HepG2 (cell line): Measurements from ENCODE around the gene HTRA2. TPM values are rescaled to one million over a fixed set of nuclear protein-coding genes. Genes with fewer than 3 reads are reported as not detected.

Experiments used
- ATAC-seq: fragments of 200-7000 bp; cut with Tn5 transposase; 3 replicates; pipeline ENCODE4 v1.9.1; 2020; ENCODE audit warnings: mild to moderate bottlenecking, moderate library complexity
- BruUV-seq: library from RNA; stranded (reverse); fragments of 400-500 nt; replicated peaks from 2 replicates; lab custom pipeline; 2021; lab: Mats Ljungman, UMichigan
- CTCF ChIA-PET: fragments of 300-600 bp; formaldehyde crosslinking; extraction: SDS; loops from one replicate; lab custom pipeline; 2021; ENCODE audit warnings: low total read pairs, inconsistent platforms, low intra/inter-chr PET ratio; lab: Yijun Ruan, JAX
- POLR2A ChIA-PET: fragments of 350-600 bp; sonication (Branson Sonifier 250); formaldehyde crosslinking; loops from one replicate; lab custom pipeline; 2020; ENCODE audit warnings: antibody characterized with exemption, inconsistent platforms; lab: Yijun Ruan, JAX
- DNase-seq: peaks from one replicate; pipeline ENCODE4 v3.0.0-alpha.2; 2015; ENCODE audit warnings: low spot score
- FAIRE-seq: peaks from 3 replicates; lab custom pipeline; 2011; peaks lifted over from hg19 to GRCh38; lab: Jason Lieb, UNC
- H2AFZ ChIP-seq: one replicate; pipeline ENCODE4 v1.6.1; 2011; ENCODE audit warnings: low read length, inconsistent platforms
- H3K27ac ChIP-seq: fragments of 300-600 bp; 3 replicates; pipeline ENCODE4 v1.8.0; 2011; ENCODE audit warnings: mixed run types, mild to moderate bottlenecking, mixed read lengths, low read length, inconsistent platforms; ENCODE audit not compliant: insufficient read depth; ENCODE audit errors: extremely low read length
- H3K27me3 ChIP-seq, 2 experiments: fragments of 200-600 bp in 1 of 2; 2 replicates in 1 of 2; 3 replicates in 1 of 2; pipeline versions ENCODE4 v1.6.0 to v1.8.0; 2011; ENCODE audit warnings: low read length in 2 of 2, mild to moderate bottlenecking in 2 of 2, moderate library complexity in 2 of 2, inconsistent platforms in 1 of 2; ENCODE audit not compliant: insufficient read depth in 2 of 2, control insufficient read depth in 1 of 2
- H3K36me3 ChIP-seq, 2 experiments: fragments of 200-600 bp in 1 of 2; replicated peaks in 1 of 2; 2 replicates in 1 of 2; 3 replicates in 1 of 2; pipeline versions ENCODE4 v1.5.1 to v1.8.0; 2011; ENCODE audit warnings: low read length in 2 of 2, inconsistent platforms in 1 of 2; ENCODE audit not compliant: insufficient read depth in 2 of 2, control insufficient read depth in 1 of 2
- H3K4me1 ChIP-seq: 2 replicates; pipeline ENCODE4 v1.5.1; 2012; ENCODE audit warnings: low read length, inconsistent platforms; ENCODE audit not compliant: insufficient read depth
- H3K4me2 ChIP-seq: 2 replicates; pipeline ENCODE4 v1.6.0; 2011; ENCODE audit warnings: low read depth, low read length, inconsistent platforms
- H3K4me3 ChIP-seq, 3 experiments: fragments of 200-600 bp in 1 of 3; sonication (generic), shearing (Covaris generic) in 1 of 3; replicated peaks in 1 of 3; 2 replicates each; pipeline ENCODE4 v1.5.1; 2011 to 2016; ENCODE audit warnings: low read length in 3 of 3, inconsistent platforms in 2 of 3, low read depth in 2 of 3, mild to moderate bottlenecking in 2 of 3, control low read depth in 1 of 3, mixed read lengths in 1 of 3; ENCODE audit not compliant: insufficient read depth in 1 of 3
- H3K79me2 ChIP-seq: one replicate; pipeline ENCODE4 v1.6.1; 2011; ENCODE audit warnings: low read length, inconsistent platforms; ENCODE audit not compliant: insufficient read depth
- H3K9ac ChIP-seq: 2 replicates; pipeline ENCODE4 v1.6.0; 2011; ENCODE audit warnings: mild to moderate bottlenecking, low read depth, low read length, inconsistent platforms; ENCODE audit not compliant: insufficient read depth
- H3K9me3 ChIP-seq: 2 replicates; pipeline ENCODE4 v1.5.1; 2012; ENCODE audit warnings: mild to moderate bottlenecking, low read length
- H4K20me1 ChIP-seq: 2 replicates; pipeline ENCODE4 v1.6.0; 2011; ENCODE audit warnings: inconsistent platforms, mild to moderate bottlenecking, low read length, moderate library complexity; ENCODE audit not compliant: insufficient read depth
- GABPA ChIP-seq, 2 experiments: IDR thresholded peaks; 2 replicates each; pipeline ENCODE4 v1.6.1; 2011 to 2016; ENCODE audit warnings: low read depth in 2 of 2, low read length in 1 of 2, missing biosample characterization in 1 of 2, missing genetic modification characterization in 1 of 2
- GTF2F1 ChIP-seq: fragments of 150-350 bp; IDR thresholded peaks from 2 replicates; pipeline ENCODE4 v1.6.1; 2014; ENCODE audit warnings: low read length
- IKZF4 ChIP-seq: sonication (generic); formaldehyde crosslinking; IDR thresholded peaks from 2 replicates; pipeline ENCODE4 v1.5.1; 2020; ENCODE audit warnings: borderline replicate concordance, mild to moderate bottlenecking, low read depth, missing genetic modification reagents; ENCODE audit errors: not compliant biosample characterization
- KLF9 ChIP-seq: IDR thresholded peaks from 2 replicates; pipeline ENCODE4 v1.6.1; 2016; ENCODE audit warnings: low read depth
- MAF1 ChIP-seq: sonication (generic); formaldehyde crosslinking; IDR thresholded peaks from 2 replicates; pipeline ENCODE4 v1.5.0; 2020; ENCODE audit warnings: missing genetic modification reagents, borderline replicate concordance
- NFE2L1 ChIP-seq: sonication (generic); formaldehyde crosslinking; IDR thresholded peaks from 2 replicates; pipeline ENCODE4 v1.4.0; 2020; ENCODE audit warnings: missing genetic modification reagents, mild to moderate bottlenecking, borderline replicate concordance
- SAP130 ChIP-seq: IDR thresholded peaks from 2 replicates; pipeline ENCODE4 v1.6.1; 2016; ENCODE audit warnings: low read depth
- TOPORS ChIP-seq: sonication (generic); formaldehyde crosslinking; IDR thresholded peaks from 2 replicates; pipeline ENCODE4 v1.8.0; 2023; ENCODE audit warnings: mild to moderate bottlenecking, missing genetic modification reagents
- ZMYM2 ChIP-seq: sonication (generic); formaldehyde crosslinking; IDR thresholded peaks from 2 replicates; pipeline ENCODE4 v1.8.0; 2022; ENCODE audit warnings: mild to moderate bottlenecking, missing genetic modification reagents
- ZNF350 ChIP-seq: sonication (generic); formaldehyde crosslinking; IDR thresholded peaks from 2 replicates; pipeline ENCODE4 v1.4.0; 2020; ENCODE audit warnings: mild to moderate bottlenecking, low read depth, missing genetic modification reagents, borderline replicate concordance
- ZNF383 ChIP-seq: sonication (generic); formaldehyde crosslinking; IDR thresholded peaks from 2 replicates; pipeline ENCODE4 v1.4.0; 2020; ENCODE audit warnings: missing genetic modification reagents, mild to moderate bottlenecking, borderline replicate concordance
- ZNF7 ChIP-seq: IDR thresholded peaks from 2 replicates; pipeline ENCODE4 v1.6.1; 2016; ENCODE audit warnings: missing biosample characterization, missing genetic modification reagents
- ZNF724P ChIP-seq: sonication (generic); formaldehyde crosslinking; IDR thresholded peaks from 2 replicates; pipeline ENCODE4 v1.8.0; 2022; ENCODE audit warnings: missing genetic modification reagents, borderline replicate concordance
- ZNF780A ChIP-seq: sonication (generic); formaldehyde crosslinking; IDR thresholded peaks from 2 replicates; pipeline ENCODE4 v1.8.0; 2022; ENCODE audit warnings: mild to moderate bottlenecking, missing genetic modification reagents, moderate library complexity
- ZSCAN25 ChIP-seq: sonication (generic); formaldehyde crosslinking; IDR thresholded peaks from 2 replicates; pipeline ENCODE4 v1.8.0; 2022; ENCODE audit warnings: mild to moderate bottlenecking, missing genetic modification reagents
- WGBS: methylation state at CpG from one replicate; pipeline ENCODE4 v1.1.6; 2017; ENCODE audit warnings: low lambda C conversion rate; 5-methylcytosine and 5-hydroxymethylcytosine counted together
- in situ Hi-C: cut with HindIII; loops from 2 replicates; pipeline ENCODE4 v1.10.0; 2017; ENCODE audit warnings: low pct_unique_long_range_greater_than_20kb; ENCODE audit not compliant: extremely low pct_ligation_motif_present
- intact Hi-C: fragments of 100-400 bp; cut with micrococcal nuclease; formaldehyde crosslinking; loops from one replicate; pipeline ENCODE4 v1.10.0; 2022; ENCODE audit not compliant: unreplicated experiment
- polyA plus RNA-seq, 8 experiments: library from polyadenylated mRNA; depleted of rRNA in 3 of 8; stranded (reverse) in 7 of 8; unstranded in 1 of 8; fragments of >200 nt; fragmentation: Illumina TruSeq in 4 of 8; extraction: Trizol in 4 of 8; gene quantifications; 2 replicates each; pipeline versions ENCODE4 v1.2.1 to v1.2.3, GENCODE V29; 2011 to 2016; ENCODE audit warnings: low read depth in 4 of 8, missing spikeins in 1 of 8, mixed read lengths in 1 of 8; ENCODE audit not compliant: insufficient read depth in 1 of 8
- total RNA-seq, 5 experiments: library from RNA; depleted of rRNA; stranded (reverse); fragments of >200 nt; fragmentation: Illumina TruSeq; extraction: Trizol; gene quantifications; 2 replicates each; pipeline ENCODE4 v1.2.3, GENCODE V29; 2016; ENCODE audit warnings: low read depth in 1 of 5
- TF ChIP-seq, protein P1 (sequence below): sonication (generic); formaldehyde crosslinking; IDR thresholded peaks from 2 replicates; pipeline ENCODE4 v1.9.0; 2021; ENCODE audit warnings: missing genetic modification reagents, borderline replicate concordance
- TF ChIP-seq, protein P2 (sequence below): sonication (generic); formaldehyde crosslinking; IDR thresholded peaks from 2 replicates; pipeline ENCODE4 v1.5.0; 2020; ENCODE audit warnings: mild to moderate bottlenecking, missing genetic modification reagents

Gene HTRA2
- total and polyA plus RNA-seq, 2 of the 13 experiments (the other 11 are each of a cell fraction or from before 2014, with no cell fraction given), result 47.7 to 50.3 TPM

GRCh38 chr2:74481961-74482800, 47.6 kb upstream of the HTRA2 start:
- no peaks in the 10 kb centered on the region; a peak in 1 of 5 replicates for H3K27me3 ChIP-seq
- peak overlapping the region; percentile 78 for H3K4me2 ChIP-seq
- peak overlapping the region; percentile 89 for H3K27ac ChIP-seq
- H3K79me2 ChIP-seq, result peaks cover 48% of the 10 kb centered on the region
- ChIA-PET CTCF (interaction anchor here (1.0 to 2.4 kb wide), 7 partner anchors 17 to 105 kb away, joined by 3 to 20 read pairs (median 10); partner anchors contain the start of genes AUP1, HTRA2, INO80B and MOGS), POLR2A (interaction anchor here (0.6 to 20.6 kb wide), 21 partner anchors 7 to 358 kb away, joined by 3 to 795 read pairs (median 13); partner anchors contain the start of genes AUP1, C2orf81, DQX1 and HTRA2)
- H4K20me1 ChIP-seq, result no peaks in the 10 kb centered on the region
- H3K9me3 ChIP-seq, result no peaks in the 10 kb centered on the region
- H3K9ac ChIP-seq, result peak overlapping the region; percentile 91
- H3K36me3 ChIP-seq, result peaks cover 2 to 14% of the 10 kb centered on the region in 2 experiments; a peak in 4 of 5 replicates
- H2AFZ ChIP-seq, result no peak overlapping the region
- BruUV-seq, result TSS peak; percentile 76
- no peak for DNase-seq
- WGBS, result 1% methylated on average over 49 of the region's 80 CpGs
- intact Hi-C loops, result no loop called here
- H3K4me3 ChIP-seq, result peak overlapping the region; percentile 82 to 87 (median 83)
- peaks cover 71% of the 10 kb centered on the region for H3K4me1 ChIP-seq
- ATAC-seq, result peak; percentile 57
- FAIRE-seq, result no peak
- in situ Hi-C loops, result loop anchor here (5.0 kb wide), 1 partner anchor 100 kb away; no protein-coding TSS in a partner anchor
- TF ChIP-seq ZNF780A (no peak), GABPA (IDR thresholded peaks at IDR 0.05; ENCODE audit: low read depth, low read length) (no peak), GABPA (CRISPR knock-in tag; IDR thresholded peaks at IDR 0.05; ENCODE audit: low read depth) (0 out of 2 replicates have a peak, but pooled peaks have one; percentile 34), NFE2L1 (CRISPR knock-in tag) (peak; percentile 70; the same call in 1 of the 2 replicates), ZMYM2 (CRISPR knock-in tag) (no peak), KLF9 (CRISPR knock-in tag) (0 out of 2 replicates have a peak, but pooled peaks have one; percentile 26), GTF2F1 (no peak), ZNF350 (CRISPR knock-in tag) (no peak), SAP130 (CRISPR knock-in tag) (peak; percentile 36; the same call in 1 of the 2 replicates), TOPORS (CRISPR knock-in tag) (peak; percentile 62), ZNF383 (CRISPR knock-in tag) (peak; percentile 67; the same call in 1 of the 2 replicates), MAF1 (CRISPR knock-in tag) (peak; percentile 22; the same call in 1 of the 2 replicates), ZNF7 (CRISPR knock-in tag) (0 out of 2 replicates have a peak, but pooled peaks have one; percentile 16), ZNF724P (CRISPR knock-in tag) (peak; percentile 57), ZSCAN25 (peak; percentile 53; the same call in 1 of the 2 replicates), IKZF4 (CRISPR knock-in tag) (peak; percentile 92)
- TF ChIP-seq, protein P1, sequence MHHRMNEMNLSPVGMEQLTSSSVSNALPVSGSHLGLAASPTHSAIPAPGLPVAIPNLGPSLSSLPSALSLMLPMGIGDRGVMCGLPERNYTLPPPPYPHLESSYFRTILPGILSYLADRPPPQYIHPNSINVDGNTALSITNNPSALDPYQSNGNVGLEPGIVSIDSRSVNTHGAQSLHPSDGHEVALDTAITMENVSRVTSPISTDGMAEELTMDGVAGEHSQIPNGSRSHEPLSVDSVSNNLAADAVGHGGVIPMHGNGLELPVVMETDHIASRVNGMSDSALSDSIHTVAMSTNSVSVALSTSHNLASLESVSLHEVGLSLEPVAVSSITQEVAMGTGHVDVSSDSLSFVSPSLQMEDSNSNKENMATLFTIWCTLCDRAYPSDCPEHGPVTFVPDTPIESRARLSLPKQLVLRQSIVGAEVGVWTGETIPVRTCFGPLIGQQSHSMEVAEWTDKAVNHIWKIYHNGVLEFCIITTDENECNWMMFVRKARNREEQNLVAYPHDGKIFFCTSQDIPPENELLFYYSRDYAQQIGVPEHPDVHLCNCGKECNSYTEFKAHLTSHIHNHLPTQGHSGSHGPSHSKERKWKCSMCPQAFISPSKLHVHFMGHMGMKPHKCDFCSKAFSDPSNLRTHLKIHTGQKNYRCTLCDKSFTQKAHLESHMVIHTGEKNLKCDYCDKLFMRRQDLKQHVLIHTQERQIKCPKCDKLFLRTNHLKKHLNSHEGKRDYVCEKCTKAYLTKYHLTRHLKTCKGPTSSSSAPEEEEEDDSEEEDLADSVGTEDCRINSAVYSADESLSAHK, result 0 out of 2 replicates have a peak, but pooled peaks have one; percentile 15
- TF ChIP-seq, protein P2, sequence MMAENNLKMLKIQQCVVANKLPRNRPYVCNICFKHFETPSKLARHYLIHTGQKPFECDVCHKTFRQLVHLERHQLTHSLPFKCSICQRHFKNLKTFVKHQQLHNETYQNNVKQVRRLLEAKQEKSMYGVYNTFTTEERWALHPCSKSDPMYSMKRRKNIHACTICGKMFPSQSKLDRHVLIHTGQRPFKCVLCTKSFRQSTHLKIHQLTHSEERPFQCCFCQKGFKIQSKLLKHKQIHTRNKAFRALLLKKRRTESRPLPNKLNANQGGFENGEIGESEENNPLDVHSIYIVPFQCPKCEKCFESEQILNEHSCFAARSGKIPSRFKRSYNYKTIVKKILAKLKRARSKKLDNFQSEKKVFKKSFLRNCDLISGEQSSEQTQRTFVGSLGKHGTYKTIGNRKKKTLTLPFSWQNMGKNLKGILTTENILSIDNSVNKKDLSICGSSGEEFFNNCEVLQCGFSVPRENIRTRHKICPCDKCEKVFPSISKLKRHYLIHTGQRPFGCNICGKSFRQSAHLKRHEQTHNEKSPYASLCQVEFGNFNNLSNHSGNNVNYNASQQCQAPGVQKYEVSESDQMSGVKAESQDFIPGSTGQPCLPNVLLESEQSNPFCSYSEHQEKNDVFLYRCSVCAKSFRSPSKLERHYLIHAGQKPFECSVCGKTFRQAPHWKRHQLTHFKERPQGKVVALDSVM (CRISPR knock-in tag), result peak; percentile 10; the same call in 1 of the 2 replicates
